HepG2 (cell line): ENCODE results near the gene HIPK2. TPM values are rescaled to one million over a fixed set of nuclear protein-coding genes. Genes with fewer than 3 reads are reported as not detected.

Experiments
- ATAC-seq: fragments of 200-7000 bp; cut with Tn5 transposase; 3 replicates; pipeline ENCODE4 v1.9.1; 2020; ENCODE audit warnings: mild to moderate bottlenecking, moderate library complexity
- BruUV-seq: library from RNA; stranded (reverse); fragments of 400-500 nt; replicated peaks from 2 replicates; lab custom pipeline; 2021; lab: Mats Ljungman, UMichigan
- CTCF ChIA-PET: fragments of 300-600 bp; formaldehyde crosslinking; extraction: SDS; loops from one replicate; lab custom pipeline; 2021; ENCODE audit warnings: low total read pairs, inconsistent platforms, low intra/inter-chr PET ratio; lab: Yijun Ruan, JAX
- POLR2A ChIA-PET: fragments of 350-600 bp; sonication (Branson Sonifier 250); formaldehyde crosslinking; loops from one replicate; lab custom pipeline; 2020; ENCODE audit warnings: antibody characterized with exemption, inconsistent platforms; lab: Yijun Ruan, JAX
- DNase-seq: peaks from one replicate; pipeline ENCODE4 v3.0.0-alpha.2; 2015; ENCODE audit warnings: low spot score
- FAIRE-seq: peaks from 3 replicates; lab custom pipeline; 2011; peaks lifted over from hg19 to GRCh38; lab: Jason Lieb, UNC
- H2AFZ ChIP-seq: one replicate; pipeline ENCODE4 v1.6.1; 2011; ENCODE audit warnings: low read length, inconsistent platforms
- H3K27ac ChIP-seq: fragments of 300-600 bp; 3 replicates; pipeline ENCODE4 v1.8.0; 2011; ENCODE audit warnings: mixed run types, mild to moderate bottlenecking, mixed read lengths, low read length, inconsistent platforms; ENCODE audit not compliant: insufficient read depth; ENCODE audit errors: extremely low read length
- H3K27me3 ChIP-seq, 2 experiments: fragments of 200-600 bp in 1 of 2; 2 replicates in 1 of 2; 3 replicates in 1 of 2; pipeline versions ENCODE4 v1.6.0 to v1.8.0; 2011; ENCODE audit warnings: low read length in 2 of 2, mild to moderate bottlenecking in 2 of 2, moderate library complexity in 2 of 2, inconsistent platforms in 1 of 2; ENCODE audit not compliant: insufficient read depth in 2 of 2, control insufficient read depth in 1 of 2
- H3K36me3 ChIP-seq, 2 experiments: fragments of 200-600 bp in 1 of 2; replicated peaks in 1 of 2; 2 replicates in 1 of 2; 3 replicates in 1 of 2; pipeline versions ENCODE4 v1.5.1 to v1.8.0; 2011; ENCODE audit warnings: low read length in 2 of 2, inconsistent platforms in 1 of 2; ENCODE audit not compliant: insufficient read depth in 2 of 2, control insufficient read depth in 1 of 2
- H3K4me1 ChIP-seq: 2 replicates; pipeline ENCODE4 v1.5.1; 2012; ENCODE audit warnings: low read length, inconsistent platforms; ENCODE audit not compliant: insufficient read depth
- H3K4me2 ChIP-seq: 2 replicates; pipeline ENCODE4 v1.6.0; 2011; ENCODE audit warnings: low read depth, low read length, inconsistent platforms
- H3K4me3 ChIP-seq, 3 experiments: fragments of 200-600 bp in 1 of 3; sonication (generic), shearing (Covaris generic) in 1 of 3; replicated peaks in 1 of 3; 2 replicates each; pipeline ENCODE4 v1.5.1; 2011 to 2016; ENCODE audit warnings: low read length in 3 of 3, inconsistent platforms in 2 of 3, low read depth in 2 of 3, mild to moderate bottlenecking in 2 of 3, control low read depth in 1 of 3, mixed read lengths in 1 of 3; ENCODE audit not compliant: insufficient read depth in 1 of 3
- H3K79me2 ChIP-seq: one replicate; pipeline ENCODE4 v1.6.1; 2011; ENCODE audit warnings: low read length, inconsistent platforms; ENCODE audit not compliant: insufficient read depth
- H3K9ac ChIP-seq: 2 replicates; pipeline ENCODE4 v1.6.0; 2011; ENCODE audit warnings: mild to moderate bottlenecking, low read depth, low read length, inconsistent platforms; ENCODE audit not compliant: insufficient read depth
- H3K9me3 ChIP-seq: 2 replicates; pipeline ENCODE4 v1.5.1; 2012; ENCODE audit warnings: mild to moderate bottlenecking, low read length
- H4K20me1 ChIP-seq: 2 replicates; pipeline ENCODE4 v1.6.0; 2011; ENCODE audit warnings: inconsistent platforms, mild to moderate bottlenecking, low read length, moderate library complexity; ENCODE audit not compliant: insufficient read depth
- CEBPG ChIP-seq: IDR thresholded peaks from 2 replicates; pipeline ENCODE4 v1.6.1; 2016
- HCFC1 ChIP-seq: fragments of 150-350 bp; IDR thresholded peaks from 2 replicates; pipeline ENCODE4 v1.6.1; 2014; ENCODE audit warnings: low read depth, low read length
- KMT2B ChIP-seq: IDR thresholded peaks from 2 replicates; pipeline ENCODE4 v1.6.1; 2016; ENCODE audit warnings: missing genetic modification reagents, missing compliant biosample characterization
- MBNL3 ChIP-seq: fragments of 250-450 bp; sonication (Bioruptor Pico); conservative IDR thresholded peaks from 2 replicates; pipeline ENCODE4 v1.8.0; 2022; ENCODE audit warnings: mild to moderate bottlenecking, inconsistent platforms
- NCOA1 ChIP-seq: sonication (generic); formaldehyde crosslinking; IDR thresholded peaks from 2 replicates; pipeline ENCODE4 v1.9.0; 2021; ENCODE audit warnings: missing genetic modification reagents
- NR2F2 ChIP-seq: IDR thresholded peaks from 2 replicates; pipeline ENCODE4 v1.6.1; 2012; ENCODE audit warnings: low read depth, inconsistent platforms, borderline replicate concordance
- SALL1 ChIP-seq: sonication (generic); formaldehyde crosslinking; IDR thresholded peaks from 2 replicates; pipeline ENCODE4 v1.8.0; 2022; ENCODE audit warnings: mild to moderate bottlenecking, missing genetic modification reagents
- TARDBP ChIP-seq: sonication (generic); formaldehyde crosslinking; IDR thresholded peaks from 2 replicates; pipeline ENCODE4 v1.8.0; 2022; ENCODE audit warnings: mild to moderate bottlenecking, missing genetic modification reagents
- ZBTB49 ChIP-seq: sonication (generic); formaldehyde crosslinking; IDR thresholded peaks from 2 replicates; pipeline ENCODE4 v1.4.0; 2020; ENCODE audit warnings: missing genetic modification reagents, borderline replicate concordance
- ZNF331 ChIP-seq: sonication (generic); formaldehyde crosslinking; IDR thresholded peaks from 2 replicates; pipeline ENCODE4 v1.4.0; 2020; ENCODE audit warnings: missing genetic modification reagents
- ZNF670 ChIP-seq: sonication (generic); formaldehyde crosslinking; IDR thresholded peaks from 2 replicates; pipeline ENCODE4 v1.8.0; 2022; ENCODE audit warnings: mild to moderate bottlenecking, missing genetic modification reagents, borderline replicate concordance
- ZSCAN25 ChIP-seq: sonication (generic); formaldehyde crosslinking; IDR thresholded peaks from 2 replicates; pipeline ENCODE4 v1.8.0; 2022; ENCODE audit warnings: mild to moderate bottlenecking, missing genetic modification reagents
- WGBS: methylation state at CpG from one replicate; pipeline ENCODE4 v1.1.6; 2017; ENCODE audit warnings: low lambda C conversion rate; 5-methylcytosine and 5-hydroxymethylcytosine counted together
- in situ Hi-C: cut with HindIII; loops from 2 replicates; pipeline ENCODE4 v1.10.0; 2017; ENCODE audit warnings: low pct_unique_long_range_greater_than_20kb; ENCODE audit not compliant: extremely low pct_ligation_motif_present
- intact Hi-C: fragments of 100-400 bp; cut with micrococcal nuclease; formaldehyde crosslinking; loops from one replicate; pipeline ENCODE4 v1.10.0; 2022; ENCODE audit not compliant: unreplicated experiment
- polyA plus RNA-seq, 8 experiments: library from polyadenylated mRNA; depleted of rRNA in 3 of 8; stranded (reverse) in 7 of 8; unstranded in 1 of 8; fragments of >200 nt; fragmentation: Illumina TruSeq in 4 of 8; extraction: Trizol in 4 of 8; gene quantifications; 2 replicates each; pipeline versions ENCODE4 v1.2.1 to v1.2.3, GENCODE V29; 2011 to 2016; ENCODE audit warnings: low read depth in 4 of 8, missing spikeins in 1 of 8, mixed read lengths in 1 of 8; ENCODE audit not compliant: insufficient read depth in 1 of 8
- total RNA-seq, 5 experiments: library from RNA; depleted of rRNA; stranded (reverse); fragments of >200 nt; fragmentation: Illumina TruSeq; extraction: Trizol; gene quantifications; 2 replicates each; pipeline ENCODE4 v1.2.3, GENCODE V29; 2016; ENCODE audit warnings: low read depth in 1 of 5
- TF ChIP-seq, protein P1 (sequence below): sonication (generic); formaldehyde crosslinking; IDR thresholded peaks from 2 replicates; pipeline ENCODE4 v1.4.0; 2020; ENCODE audit warnings: mild to moderate bottlenecking, missing genetic modification reagents, borderline replicate concordance

HIPK2 gene
- total and polyA plus RNA-seq, 2 of the 13 experiments (the other 11 are each of a cell fraction or from before 2014, with no cell fraction given), result 14.4 to 20.2 TPM

GRCh38 chr7:139681812-139682135, 96.0 kb downstream of the HIPK2 start:
- intact Hi-C loops, result no loop called here
- POLR2A ChIA-PET, result no interaction called here
- WGBS, result 88% methylated on average over 4 of the region's 4 CpGs
- no peaks in the 10 kb centered on the region for H4K20me1 ChIP-seq
- ATAC-seq, result no peak
- no peak overlapping the region for H3K9ac ChIP-seq
- H2AFZ ChIP-seq, result no peak overlapping the region
- H3K79me2 ChIP-seq, result peaks cover 21% of the 10 kb centered on the region
- in situ Hi-C loops, result no loop called here
- no peaks in the 10 kb centered on the region for H3K27me3 ChIP-seq
- peak overlapping the region; percentile 84 for H3K27ac ChIP-seq
- no peak for FAIRE-seq
- no peak for DNase-seq
- H3K9me3 ChIP-seq, result 0 out of 2 replicates have a peak, but pooled peaks cover 8% of the 10 kb centered on the region
- no peak for TF ChIP-seq ZNF331 (CRISPR knock-in tag)
- 0 out of 2 replicates have a peak, but pooled peaks have one; percentile 3 for TF ChIP-seq SALL1 (CRISPR knock-in tag)
- TF ChIP-seq, all 625 proteins: peak for 1
- no peak overlapping the region for H3K4me2 ChIP-seq
- BruUV-seq, result no TSS peak
- CTCF ChIA-PET, result no interaction called here
- H3K36me3 ChIP-seq, result peaks cover 1 to 19% of the 10 kb centered on the region in 2 experiments; a peak in 2 of 5 replicates
- H3K4me3 ChIP-seq, result no peak overlapping the region
- H3K4me1 ChIP-seq, result peaks cover 69% of the 10 kb centered on the region

DNA sequence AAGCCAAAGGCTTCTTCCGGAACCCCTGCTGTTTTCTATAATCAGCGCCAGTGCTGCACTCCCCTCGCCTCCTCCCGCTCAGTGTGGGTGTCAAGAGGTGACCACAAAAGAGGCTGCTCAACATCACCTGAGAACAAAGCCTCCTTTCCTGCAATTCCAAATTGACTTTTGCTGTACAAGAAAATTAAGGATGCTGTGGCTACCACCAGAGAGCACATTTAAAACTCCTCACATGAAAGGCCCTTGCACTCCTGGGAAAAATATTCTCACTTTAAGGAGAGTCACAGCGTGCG, 96.4 kb downstream of the HIPK2 start:
- ChIA-PET POLR2A (interaction anchor here (0.9 to 1.0 kb wide), 2 partner anchors 20 to 21 kb away, joined by 3 read pairs; no protein-coding TSS in a partner anchor), CTCF (no interaction called here)
- 0 out of 2 replicates have a peak, but pooled peaks cover 8% of the 10 kb centered on the region for H3K9me3 ChIP-seq
- 98% methylated on average over 6 of the region's 6 CpGs for WGBS
- FAIRE-seq (no peak), ATAC-seq (no peak), DNase-seq (no peak)
- no TSS peak for BruUV-seq
- intact Hi-C loops, result no loop called here
- in situ Hi-C loops, result no loop called here
- H4K20me1 ChIP-seq, result no peaks in the 10 kb centered on the region
- H3K4me2 ChIP-seq, result no peak overlapping the region
- H3K36me3 ChIP-seq, result peaks cover 1 to 15% of the 10 kb centered on the region in 2 experiments; a peak in 2 of 5 replicates
- H3K4me1 ChIP-seq, result peaks cover 73% of the 10 kb centered on the region
- H3K27ac ChIP-seq, result peak overlapping the region; percentile 84
- H3K4me3 ChIP-seq, result no peak overlapping the region
- no peak overlapping the region for H3K9ac ChIP-seq
- H3K79me2 ChIP-seq, result peaks cover 21% of the 10 kb centered on the region
- H3K27me3 ChIP-seq, result no peaks in the 10 kb centered on the region
- H2AFZ ChIP-seq, result no peak overlapping the region
- TF ChIP-seq MBNL3 (CRISPR knock-in tag), result no peak
- TF ChIP-seq, protein P1, sequence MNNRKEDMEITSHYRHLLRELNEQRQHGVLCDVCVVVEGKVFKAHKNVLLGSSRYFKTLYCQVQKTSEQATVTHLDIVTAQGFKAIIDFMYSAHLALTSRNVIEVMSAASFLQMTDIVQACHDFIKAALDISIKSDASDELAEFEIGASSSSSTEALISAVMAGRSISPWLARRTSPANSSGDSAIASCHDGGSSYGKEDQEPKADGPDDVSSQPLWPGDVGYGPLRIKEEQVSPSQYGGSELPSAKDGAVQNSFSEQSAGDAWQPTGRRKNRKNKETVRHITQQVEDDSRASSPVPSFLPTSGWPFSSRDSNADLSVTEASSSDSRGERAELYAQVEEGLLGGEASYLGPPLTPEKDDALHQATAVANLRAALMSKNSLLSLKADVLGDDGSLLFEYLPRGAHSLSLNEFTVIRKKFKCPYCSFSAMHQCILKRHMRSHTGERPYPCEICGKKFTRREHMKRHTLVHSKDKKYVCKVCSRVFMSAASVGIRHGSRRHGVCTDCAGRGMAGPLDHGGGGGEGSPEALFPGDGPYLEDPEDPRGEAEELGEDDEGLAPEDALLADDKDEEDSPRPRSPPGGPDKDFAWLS (CRISPR knock-in tag), result no peak
- TF ChIP-seq CEBPG (CRISPR knock-in tag), result no peak
- no peak for TF ChIP-seq HCFC1
- TF ChIP-seq TARDBP (CRISPR knock-in tag), result no peak
- TF ChIP-seq KMT2B (CRISPR knock-in tag), result no peak
- TF ChIP-seq NR2F2, result no peak
- TF ChIP-seq NCOA1 (CRISPR knock-in tag), result no peak
- no peak for TF ChIP-seq ZBTB49 (CRISPR knock-in tag)
- TF ChIP-seq ZNF670, result no peak
- TF ChIP-seq ZSCAN25 (CRISPR knock-in tag), result no peak
